22Rv1 (cell line): ENCODE measurements around the gene WWP2.

Experiments used
- ZFX ChIP-seq: fragments of 450-650 bp; IDR thresholded peaks from 2 replicates; pipeline ENCODE4 v1.6.1; 2017; ENCODE audit warnings: antibody characterized with exemption, borderline replicate concordance
- TF ChIP-seq, protein P1 (sequence below): fragments of 450-650 bp; IDR thresholded peaks from 2 replicates; pipeline ENCODE4 v1.5.1; 2017; ENCODE audit warnings: mild to moderate bottlenecking

DNA sequence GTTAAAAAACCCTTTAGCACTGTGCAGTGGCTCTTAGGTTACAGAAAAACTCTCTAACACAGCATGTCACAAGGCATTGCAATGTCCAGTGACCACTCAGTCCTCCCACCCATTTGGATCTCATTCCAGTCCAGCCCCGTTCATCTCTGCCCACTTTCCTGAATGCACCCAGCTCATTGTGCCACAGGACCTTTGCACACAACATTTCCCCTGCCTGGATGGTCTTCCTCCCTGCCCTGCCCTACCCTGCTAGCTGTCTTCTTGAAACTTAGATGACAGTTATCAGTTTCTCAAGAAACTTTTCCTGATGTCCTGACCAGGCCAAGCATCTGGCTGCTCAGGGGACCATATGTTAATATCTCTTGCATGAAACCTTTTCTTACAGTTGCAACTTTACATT lies 67.2 kb downstream of the WWP2 start:
- TF ChIP-seq, protein P1, sequence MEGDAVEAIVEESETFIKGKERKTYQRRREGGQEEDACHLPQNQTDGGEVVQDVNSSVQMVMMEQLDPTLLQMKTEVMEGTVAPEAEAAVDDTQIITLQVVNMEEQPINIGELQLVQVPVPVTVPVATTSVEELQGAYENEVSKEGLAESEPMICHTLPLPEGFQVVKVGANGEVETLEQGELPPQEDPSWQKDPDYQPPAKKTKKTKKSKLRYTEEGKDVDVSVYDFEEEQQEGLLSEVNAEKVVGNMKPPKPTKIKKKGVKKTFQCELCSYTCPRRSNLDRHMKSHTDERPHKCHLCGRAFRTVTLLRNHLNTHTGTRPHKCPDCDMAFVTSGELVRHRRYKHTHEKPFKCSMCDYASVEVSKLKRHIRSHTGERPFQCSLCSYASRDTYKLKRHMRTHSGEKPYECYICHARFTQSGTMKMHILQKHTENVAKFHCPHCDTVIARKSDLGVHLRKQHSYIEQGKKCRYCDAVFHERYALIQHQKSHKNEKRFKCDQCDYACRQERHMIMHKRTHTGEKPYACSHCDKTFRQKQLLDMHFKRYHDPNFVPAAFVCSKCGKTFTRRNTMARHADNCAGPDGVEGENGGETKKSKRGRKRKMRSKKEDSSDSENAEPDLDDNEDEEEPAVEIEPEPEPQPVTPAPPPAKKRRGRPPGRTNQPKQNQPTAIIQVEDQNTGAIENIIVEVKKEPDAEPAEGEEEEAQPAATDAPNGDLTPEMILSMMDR = no peak
- no peak for TF ChIP-seq ZFX
